GM12892 (cell line): ENCODE measurements around the gene CHRM5.
"Not testable (repeated sequence)": the region's sequence is repeated elsewhere in the genome, so short reads cannot be mapped to it uniquely, and the experiment has no call there.

Experiments used
- DNase-seq: peaks from one replicate; pipeline ENCODE4 v3.0.0; 2011; ENCODE audit not compliant: insufficient read length
- FAIRE-seq: peaks from 2 replicates; lab custom pipeline; 2011; peaks lifted over from hg19 to GRCh38; lab: Jason Lieb, UNC
- POLR2A ChIP-seq: IDR thresholded peaks from 2 replicates; pipeline ENCODE4 v1.6.1; 2011; ENCODE audit warnings: low read depth, low read length, control low read depth
- POLR2AphosphoS5 ChIP-seq: IDR thresholded peaks from 2 replicates; pipeline ENCODE4 v1.6.1; 2011; ENCODE audit warnings: low read depth, low read length, control low read depth
- TAF1 ChIP-seq: IDR thresholded peaks from 2 replicates; pipeline ENCODE4 v1.6.1; 2011; ENCODE audit warnings: low read depth, mild to moderate bottlenecking, control low read depth, low read length, borderline replicate concordance

Gene CHRM5

DNA sequence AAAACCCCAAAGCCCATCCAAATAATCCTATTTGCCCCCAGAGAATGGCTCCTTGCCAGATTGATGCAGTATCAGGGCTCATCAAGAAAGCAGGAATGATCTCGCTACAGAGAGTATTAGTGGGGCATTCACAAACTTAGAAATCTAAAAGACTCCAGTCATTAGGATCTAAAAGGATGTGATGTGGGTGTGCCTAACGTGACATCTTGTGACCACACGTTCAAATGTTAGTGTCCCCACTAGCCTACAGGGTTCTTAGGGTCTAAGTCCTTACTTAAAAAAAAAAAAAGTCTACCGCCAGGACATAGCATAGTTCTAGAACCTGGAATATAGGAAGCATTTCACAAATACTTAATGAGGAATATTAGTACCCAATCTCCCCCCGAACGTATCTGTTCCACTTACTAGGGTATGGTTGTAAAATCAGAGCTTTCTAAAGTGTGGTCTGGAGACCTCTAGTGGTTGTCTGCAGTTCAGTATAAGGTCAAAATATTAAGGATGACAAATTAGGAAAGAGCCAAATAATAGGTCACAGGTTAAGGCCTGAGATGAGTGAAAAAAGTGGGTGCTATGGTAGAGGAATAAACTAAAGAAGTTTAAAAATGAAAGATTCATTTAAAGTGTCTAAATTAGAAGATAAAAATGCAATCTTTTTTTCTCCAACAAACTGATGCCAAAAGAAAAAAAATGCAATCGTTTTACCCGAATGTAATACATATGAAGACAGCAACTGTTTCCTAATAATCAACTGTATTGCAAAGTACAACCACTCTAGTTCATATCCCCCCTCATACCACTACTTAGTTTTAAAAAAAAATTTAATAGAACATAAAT lies 4.2 kb upstream of the CHRM5 start:
- no peak for DNase-seq
- no peak for TF ChIP-seq POLR2AphosphoS5
- no peak for TF ChIP-seq POLR2A
- no peak for TF ChIP-seq TAF1
- peak; percentile 82 for FAIRE-seq

DNA sequence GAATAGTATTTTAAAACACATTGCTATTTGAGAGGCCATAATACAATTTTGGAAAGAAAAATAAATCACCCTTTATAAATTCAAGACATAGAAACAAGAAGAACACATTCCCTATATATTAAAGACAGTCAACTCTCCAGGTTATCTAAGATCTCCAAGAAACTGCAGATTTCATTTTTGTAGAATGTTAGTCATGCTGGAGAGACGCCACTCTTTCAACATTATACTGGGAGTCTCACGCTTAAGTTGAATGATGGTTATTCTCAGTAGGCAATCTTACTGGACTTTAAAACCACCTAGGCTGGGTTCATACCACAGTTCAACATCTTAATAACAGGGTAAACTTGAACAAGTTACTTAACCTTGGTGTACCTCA lies 3.6 kb upstream of the CHRM5 start:
- FAIRE-seq = no peak
- DNase-seq = no peak
- TF ChIP-seq TAF1 (no peak), POLR2A (no peak), POLR2AphosphoS5 (no peak)

DNA sequence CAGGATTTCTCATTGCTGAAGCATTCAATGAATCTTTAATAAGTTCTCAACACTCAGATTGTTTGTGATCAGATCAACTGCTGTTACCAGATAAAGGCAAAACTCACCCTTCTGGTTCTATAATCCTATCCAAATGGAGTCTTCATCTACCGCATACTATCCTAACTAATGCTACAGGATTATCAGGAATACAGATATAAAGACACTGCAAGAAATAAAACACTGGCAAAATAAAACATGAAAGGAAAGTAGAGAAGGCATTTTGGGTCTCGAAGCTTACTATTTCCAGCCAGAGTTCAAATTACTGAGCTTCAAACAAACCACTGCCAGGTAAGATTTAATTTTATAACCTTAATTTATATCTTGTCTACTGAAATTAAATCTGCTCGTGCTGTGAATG lies 524 bp downstream of the CHRM5 start:
- no peak for DNase-seq

DNA sequence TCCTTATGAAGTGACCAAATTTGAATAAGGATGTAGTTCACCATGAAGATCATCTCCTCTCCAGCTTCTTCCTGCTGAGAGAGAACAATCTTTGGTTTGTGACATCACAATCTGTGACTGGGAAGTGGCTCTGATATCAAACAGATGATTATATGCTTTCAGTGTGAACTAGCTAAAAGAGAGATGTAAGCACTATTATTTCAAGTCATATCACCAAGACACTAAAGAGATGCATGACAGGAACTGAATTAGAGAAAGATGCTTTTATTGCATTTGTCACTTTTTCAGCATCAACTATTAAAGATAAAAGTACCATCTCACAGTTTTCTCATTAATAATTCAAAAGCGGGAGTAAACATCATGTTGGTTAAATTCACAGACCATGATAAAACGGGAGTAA lies 3.5 kb downstream of the CHRM5 start:
- FAIRE-seq (no peak), DNase-seq (no peak)
- TF ChIP-seq TAF1 (no peak), POLR2A (no peak), POLR2AphosphoS5 (no peak)

More for the DNA sequence above, 524 bp downstream of the CHRM5 start:
- no peak for FAIRE-seq
- no peak for TF ChIP-seq POLR2A
- TF ChIP-seq POLR2AphosphoS5 = no peak
- no peak for TF ChIP-seq TAF1

GRCh38 chr15:33975022-33975565 lies 6.8 kb downstream of the CHRM5 start:
- TF ChIP-seq TAF1 = no peak
- no peak for TF ChIP-seq POLR2AphosphoS5
- no peak for TF ChIP-seq POLR2A
- FAIRE-seq (no peak), DNase-seq (no peak)

DNA sequence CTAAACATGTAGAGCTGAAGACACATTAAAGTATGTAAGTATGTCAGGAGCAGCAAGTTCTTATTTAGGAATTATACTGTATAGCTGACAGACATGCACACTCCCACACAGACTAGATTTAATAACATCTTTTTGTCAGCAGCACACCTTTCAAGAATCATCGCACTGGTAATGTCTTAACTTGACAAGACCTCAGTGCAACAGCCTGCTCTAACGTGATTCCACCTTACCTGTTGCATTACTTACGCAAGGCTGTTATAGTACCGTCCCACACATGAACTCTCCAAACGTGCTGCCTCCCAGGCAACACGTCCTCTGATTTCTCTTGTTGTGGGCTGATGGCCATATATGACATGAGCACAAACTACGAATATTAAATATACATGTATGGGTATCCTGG lies 11.9 kb downstream of the CHRM5 start:
- TF ChIP-seq POLR2AphosphoS5 (no peak), TAF1 (no peak), POLR2A (no peak)
- DNase-seq (no peak), FAIRE-seq (no peak)

DNA sequence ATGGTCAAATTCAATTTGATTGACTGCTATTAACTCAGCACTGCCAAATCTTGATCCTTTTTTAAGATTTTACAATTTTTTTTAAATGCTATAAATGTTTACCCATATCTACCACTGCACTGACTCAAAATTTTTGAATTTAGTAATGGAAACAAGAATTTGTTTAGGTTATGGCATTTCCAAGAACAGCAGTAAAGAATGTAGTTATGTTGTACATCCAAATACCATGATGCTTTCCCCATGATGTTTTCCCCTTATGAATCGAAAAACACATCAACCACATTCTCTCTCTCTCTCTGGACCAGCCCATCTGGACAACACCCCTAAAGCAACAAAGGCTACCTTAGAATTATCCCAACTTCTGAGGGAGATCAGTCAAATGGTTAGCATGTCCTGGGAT lies 14.2 kb downstream of the CHRM5 start:
- no peak for TF ChIP-seq POLR2A
- TF ChIP-seq TAF1 = no peak
- TF ChIP-seq POLR2AphosphoS5 = no peak
- no peak for DNase-seq
- no peak for FAIRE-seq

DNA sequence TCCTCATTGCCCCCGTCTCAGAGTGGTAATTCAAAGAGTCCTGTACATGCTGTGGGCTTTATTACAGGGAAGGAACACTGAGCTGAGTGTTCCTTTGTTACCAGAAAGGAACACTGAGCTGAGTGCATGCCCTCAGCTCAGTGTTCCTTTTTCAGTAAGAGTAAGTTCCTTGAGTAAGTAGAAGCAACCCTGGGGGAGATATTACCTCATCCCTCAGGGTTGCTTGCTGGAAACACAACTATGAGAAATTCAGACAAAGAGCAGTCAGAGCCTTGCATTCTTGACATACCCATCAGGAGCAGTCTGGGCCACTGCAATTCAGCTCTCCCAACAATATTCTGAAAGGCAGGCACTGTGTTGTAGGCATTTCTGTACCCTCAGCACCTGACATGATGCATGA lies 17.0 kb downstream of the CHRM5 start:
- FAIRE-seq (no peak), DNase-seq (no peak)
- TF ChIP-seq TAF1 = no peak
- no peak for TF ChIP-seq POLR2A
- TF ChIP-seq POLR2AphosphoS5 = no peak

DNA sequence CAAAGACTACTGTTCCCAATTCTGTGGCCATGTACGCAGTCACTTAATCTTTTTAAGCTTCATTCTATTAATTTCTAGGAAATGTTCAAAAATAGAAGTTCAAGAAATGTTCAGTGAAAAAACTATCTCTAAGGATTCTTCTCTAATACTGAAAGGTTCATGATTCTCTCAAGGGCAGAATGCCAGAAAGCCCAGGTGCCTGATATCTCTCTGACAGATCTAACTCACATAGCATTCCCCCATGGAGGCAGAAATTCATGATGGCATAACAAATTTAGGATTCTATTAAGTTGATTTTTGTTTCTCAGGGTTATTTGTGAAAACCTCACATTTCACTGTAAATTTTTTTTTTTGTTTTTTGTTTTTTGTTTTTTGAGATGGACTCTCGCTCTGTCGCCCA lies 17.5 kb downstream of the CHRM5 start:
- no peak for TF ChIP-seq TAF1
- TF ChIP-seq POLR2AphosphoS5 = no peak
- TF ChIP-seq POLR2A = no peak
- DNase-seq = no peak
- no peak for FAIRE-seq

- FAIRE-seq (no peak), DNase-seq (no peak)
- TF ChIP-seq TAF1 = no peak
- no peak for TF ChIP-seq POLR2A
- TF ChIP-seq POLR2AphosphoS5 = no peak
Measured at GRCh38 chr15:33987444-33987843, 19.1 kb downstream of the CHRM5 start.

DNA sequence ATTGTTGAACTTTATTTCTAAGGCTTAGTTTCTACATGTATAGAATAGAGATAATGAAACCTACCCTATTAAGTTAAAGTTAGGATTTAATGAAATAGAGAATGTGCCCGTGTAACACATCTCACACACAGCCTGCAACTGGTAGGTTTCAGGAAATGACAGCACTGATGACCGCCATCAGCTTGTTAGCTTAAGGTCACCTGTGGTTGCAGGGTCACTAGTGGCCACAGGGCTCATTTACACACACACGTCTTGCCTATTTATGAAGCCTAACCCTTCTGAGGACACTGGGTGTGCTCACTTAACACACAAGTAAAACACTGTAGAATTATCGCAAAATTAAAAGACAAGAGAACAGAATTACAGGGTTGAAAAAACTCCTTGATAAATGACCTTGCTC lies 20.1 kb downstream of the CHRM5 start:
- TF ChIP-seq POLR2AphosphoS5 (no peak), TAF1 (no peak), POLR2A (no peak)
- FAIRE-seq (peak; percentile 46), DNase-seq (no peak)

GRCh38 chr15:33994005-33994615 lies 25.8 kb downstream of the CHRM5 start:
- TF ChIP-seq POLR2AphosphoS5 = no peak
- TF ChIP-seq TAF1 = no peak
- TF ChIP-seq POLR2A = no peak
- no peak for DNase-seq
- peak; percentile 75 for FAIRE-seq

DNA sequence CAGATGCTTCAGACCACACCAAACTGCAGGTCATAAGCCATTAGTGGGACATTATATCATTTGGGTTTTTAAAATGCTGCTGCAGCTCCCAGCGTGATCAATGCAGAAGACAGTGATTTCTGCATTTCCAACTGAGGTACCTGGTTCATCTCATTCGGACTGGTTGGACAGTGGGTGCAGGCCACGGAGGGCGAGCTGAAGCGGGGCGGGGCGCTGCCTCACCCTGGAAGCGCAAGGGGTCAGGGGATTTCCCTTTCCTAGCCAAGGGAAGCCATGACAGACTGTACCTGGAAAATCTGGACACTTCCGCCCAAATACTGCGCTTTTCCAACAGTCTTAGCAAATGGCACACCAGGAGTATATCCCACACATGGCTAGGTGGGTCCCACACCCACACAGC lies 27.4 kb downstream of the CHRM5 start:
- not testable (repeated sequence) for FAIRE-seq, DNase-seq
